ENCODE measurements around the gene CD33. TPM values are rescaled to one million over a fixed set of nuclear protein-coding genes. Genes with fewer than 3 reads are reported as not detected.

CD33 gene
- total RNA-seq, 1 experiment from 2014 or later: not detected

GRCh38 chr19:51242881-51243630, 18.2 kb downstream of the CD33 start:
- Histone ChIP-seq H3K9me3 (ENCODE audit: insufficient read depth, low read depth) (no peaks in the 10 kb centered on the region), H3K27ac (no peak overlapping the region), H4K20me1 (ENCODE audit: insufficient read depth) (no peaks in the 10 kb centered on the region), H3K4me3 (no peak overlapping the region), H3K27me3 (ENCODE audit: insufficient read depth, low read depth) (peaks cover 99% of the 10 kb centered on the region), H3K9me2 (ENCODE audit: insufficient read depth) (no peaks in the 10 kb centered on the region), H3F3A (ENCODE audit: insufficient read depth, low read depth) (no peaks in the 10 kb centered on the region), H3K4me2 (no peak overlapping the region), H3K4me1 (replicated peaks; ENCODE audit: insufficient read depth) (no peaks in the 10 kb centered on the region), H2AFZ (no peak overlapping the region), H3K36me3 (ENCODE audit: low read depth) (no peaks in the 10 kb centered on the region), H3K79me2 (ENCODE audit: low read depth) (no peaks in the 10 kb centered on the region)
- no peak for DNase-seq
- CTCF ChIA-PET: no interaction called here
- intact Hi-C loops (cut with micrococcal nuclease; ENCODE audit: unreplicated experiment): no loop called here
- POLR2A ChIA-PET (ENCODE audit: unreplicated experiment): interaction anchor here (0.5 kb wide), 1 partner anchor 86 kb away, joined by 14 read pairs; no protein-coding TSS in a partner anchor
- no TSS peak for BruUV-seq (replicated peaks)
- TF ChIP-seq, protein P1, sequence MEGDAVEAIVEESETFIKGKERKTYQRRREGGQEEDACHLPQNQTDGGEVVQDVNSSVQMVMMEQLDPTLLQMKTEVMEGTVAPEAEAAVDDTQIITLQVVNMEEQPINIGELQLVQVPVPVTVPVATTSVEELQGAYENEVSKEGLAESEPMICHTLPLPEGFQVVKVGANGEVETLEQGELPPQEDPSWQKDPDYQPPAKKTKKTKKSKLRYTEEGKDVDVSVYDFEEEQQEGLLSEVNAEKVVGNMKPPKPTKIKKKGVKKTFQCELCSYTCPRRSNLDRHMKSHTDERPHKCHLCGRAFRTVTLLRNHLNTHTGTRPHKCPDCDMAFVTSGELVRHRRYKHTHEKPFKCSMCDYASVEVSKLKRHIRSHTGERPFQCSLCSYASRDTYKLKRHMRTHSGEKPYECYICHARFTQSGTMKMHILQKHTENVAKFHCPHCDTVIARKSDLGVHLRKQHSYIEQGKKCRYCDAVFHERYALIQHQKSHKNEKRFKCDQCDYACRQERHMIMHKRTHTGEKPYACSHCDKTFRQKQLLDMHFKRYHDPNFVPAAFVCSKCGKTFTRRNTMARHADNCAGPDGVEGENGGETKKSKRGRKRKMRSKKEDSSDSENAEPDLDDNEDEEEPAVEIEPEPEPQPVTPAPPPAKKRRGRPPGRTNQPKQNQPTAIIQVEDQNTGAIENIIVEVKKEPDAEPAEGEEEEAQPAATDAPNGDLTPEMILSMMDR (conservative IDR thresholded peaks at IDR 0.05): no peak
- no peak for TF ChIP-seq EZH2 (IDR thresholded peaks at IDR 0.05; ENCODE audit: low read depth)

GRCh38 chr19:51246164-51246552, 21.3 kb downstream of the CD33 start:
- peak in 1 of 2 experiments; percentile 43 for DNase-seq
- TF ChIP-seq, protein P1 (conservative IDR thresholded peaks at IDR 0.05): no peak
- TF ChIP-seq EZH2 (IDR thresholded peaks at IDR 0.05; ENCODE audit: low read depth): no peak
- no peaks in the 10 kb centered on the region for H3F3A ChIP-seq (ENCODE audit: insufficient read depth, low read depth)
- no peaks in the 10 kb centered on the region for H3K79me2 ChIP-seq (ENCODE audit: low read depth)
- H3K4me1 ChIP-seq (replicated peaks; ENCODE audit: insufficient read depth): no peaks in the 10 kb centered on the region
- no TSS peak for BruUV-seq (replicated peaks)
- ChIA-PET POLR2A (ENCODE audit: unreplicated experiment) (no interaction called here), CTCF (no interaction called here)
- no peak overlapping the region for H3K27ac ChIP-seq
- intact Hi-C loops (cut with micrococcal nuclease; ENCODE audit: unreplicated experiment): no loop called here
- H3K36me3 ChIP-seq (ENCODE audit: low read depth): no peaks in the 10 kb centered on the region
- H3K9me2 ChIP-seq (ENCODE audit: insufficient read depth): no peaks in the 10 kb centered on the region
- no peak overlapping the region for H3K4me2 ChIP-seq
- H2AFZ ChIP-seq: no peak overlapping the region
- no peaks in the 10 kb centered on the region for H3K9me3 ChIP-seq (ENCODE audit: insufficient read depth, low read depth)
- no peak overlapping the region for H3K4me3 ChIP-seq
- H4K20me1 ChIP-seq (ENCODE audit: insufficient read depth): no peaks in the 10 kb centered on the region
- peaks cover 94% of the 10 kb centered on the region for H3K27me3 ChIP-seq (ENCODE audit: insufficient read depth, low read depth)

- no peaks in the 10 kb centered on the region for H3K79me2 ChIP-seq (ENCODE audit: low read depth)
- CTCF ChIA-PET: no interaction called here
These were observed 23.2 kb downstream of the CD33 start for GRCh38 chr19:51247972-51248590.

More at GRCh38 chr19:51247972-51248590, 23.2 kb downstream of the CD33 start:
- H3F3A ChIP-seq (ENCODE audit: insufficient read depth, low read depth): no peaks in the 10 kb centered on the region
- no peak overlapping the region for H3K4me2 ChIP-seq
- no peak overlapping the region for H2AFZ ChIP-seq
- DNase-seq: no peak
- H3K36me3 ChIP-seq (ENCODE audit: low read depth): no peaks in the 10 kb centered on the region
- H3K9me3 ChIP-seq (ENCODE audit: insufficient read depth, low read depth): no peaks in the 10 kb centered on the region
- no peak for TF ChIP-seq EZH2 (IDR thresholded peaks at IDR 0.05; ENCODE audit: low read depth)
- TF ChIP-seq, protein P1 (conservative IDR thresholded peaks at IDR 0.05): no peak
- no peak overlapping the region for H3K4me3 ChIP-seq
- H3K27me3 ChIP-seq (ENCODE audit: insufficient read depth, low read depth): peaks cover 96% of the 10 kb centered on the region
- BruUV-seq (replicated peaks): no TSS peak
- H3K9me2 ChIP-seq (ENCODE audit: insufficient read depth): no peaks in the 10 kb centered on the region
- H3K4me1 ChIP-seq (replicated peaks; ENCODE audit: insufficient read depth): no peaks in the 10 kb centered on the region
- intact Hi-C loops (cut with micrococcal nuclease; ENCODE audit: unreplicated experiment): no loop called here
- POLR2A ChIA-PET (ENCODE audit: unreplicated experiment): no interaction called here
- no peak overlapping the region for H3K27ac ChIP-seq
- H4K20me1 ChIP-seq (ENCODE audit: insufficient read depth): no peaks in the 10 kb centered on the region

Data from PC-9 (cell line).